RWPE1 (cell line): ENCODE measurements around the gene DDX1.

Experiments
- CTCF ChIA-PET: fragments of 350-600 bp; sonication (Branson Sonifier 250); formaldehyde crosslinking; extraction: SDS; loops from one replicate; lab custom pipeline; 2021; lab: Yijun Ruan, JAX
- POLR2A ChIA-PET: fragments of 400-600 bp; formaldehyde crosslinking; extraction: SDS; loops from one replicate; lab custom pipeline; 2020; ENCODE audit warnings: antibody characterized with exemption; ENCODE audit not compliant: low non-redundant PET; lab: Yijun Ruan, JAX
- DNase-seq: peaks from one replicate; pipeline ENCODE4 v3.0.0; 2012; ENCODE audit warnings: low spot score
- H3K27ac ChIP-seq: fragments of 450-650 bp; 2 replicates; pipeline ENCODE4 v1.5.1; 2017
- CTCF ChIP-seq: fragments of 450-650 bp; conservative IDR thresholded peaks from 2 replicates; pipeline ENCODE4 v1.5.1; 2017; ENCODE audit warnings: low read depth, mild to moderate bottlenecking

The DDX1 gene

DNA sequence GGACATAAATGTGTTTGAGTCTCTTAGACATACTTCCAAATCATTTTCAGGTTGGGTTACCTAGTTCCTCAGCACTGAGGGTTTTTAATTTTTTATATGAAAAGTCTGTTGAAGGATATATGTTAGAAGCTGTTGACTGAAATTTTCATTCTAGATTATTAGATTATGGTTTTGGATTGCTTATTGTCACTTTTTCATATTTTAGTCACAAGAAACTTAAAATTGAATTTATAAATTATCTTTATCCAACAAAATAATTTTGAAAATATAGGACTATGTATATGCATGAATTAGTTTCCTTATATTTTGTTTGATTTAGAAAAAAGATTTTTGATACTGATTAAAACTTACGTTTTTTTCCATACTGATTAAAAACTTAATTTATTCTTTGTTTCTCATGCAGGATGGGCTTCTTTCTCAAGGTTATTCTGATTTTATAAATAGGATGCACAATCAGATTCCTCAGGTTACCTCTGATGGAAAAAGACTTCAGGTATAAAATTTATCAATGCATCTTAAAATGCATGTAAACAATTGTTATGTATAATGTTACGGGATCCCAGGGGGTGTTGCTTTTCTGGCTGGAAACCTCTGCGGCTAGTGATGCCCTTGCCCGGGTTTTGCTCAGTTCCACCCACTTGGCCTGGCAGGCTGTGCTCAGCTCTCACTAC lies 26.2 kb downstream of the DDX1 start:
- POLR2A ChIA-PET, result no interaction called here
- H3K27ac ChIP-seq, result no peak overlapping the region
- CTCF ChIA-PET, result no interaction called here
- no peak for DNase-seq
- TF ChIP-seq CTCF, result no peak

DNA sequence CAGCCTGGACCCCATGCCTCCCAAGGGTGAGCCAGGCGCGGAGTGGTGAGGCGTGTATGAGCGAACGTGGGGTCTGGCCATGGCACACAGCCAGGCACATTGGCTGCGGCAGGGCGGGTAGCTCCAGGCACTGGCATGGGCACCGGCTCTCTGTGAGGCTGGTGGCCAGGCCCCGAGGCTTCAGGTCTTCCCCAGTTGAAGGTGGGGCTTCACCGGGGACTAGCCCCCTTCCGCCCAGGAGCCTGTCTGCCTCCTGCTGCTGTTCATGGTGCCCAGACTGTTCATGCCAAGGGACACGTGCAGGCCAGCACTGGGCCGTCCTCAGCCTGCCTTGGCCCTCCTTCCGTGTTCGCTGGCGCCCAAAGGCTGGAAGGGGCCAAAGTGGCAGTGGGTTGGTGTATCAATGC lies 26.8 kb downstream of the DDX1 start:
- ChIA-PET CTCF (no interaction called here), POLR2A (no interaction called here)
- no peak for DNase-seq
- TF ChIP-seq CTCF, result no peak
- no peak overlapping the region for H3K27ac ChIP-seq

GRCh38 chr2:15619076-15619475 lies 27.4 kb downstream of the DDX1 start:
- TF ChIP-seq CTCF, result no peak
- no peak for DNase-seq
- no peak overlapping the region for H3K27ac ChIP-seq
- POLR2A ChIA-PET, result no interaction called here
- CTCF ChIA-PET, result no interaction called here

DNA sequence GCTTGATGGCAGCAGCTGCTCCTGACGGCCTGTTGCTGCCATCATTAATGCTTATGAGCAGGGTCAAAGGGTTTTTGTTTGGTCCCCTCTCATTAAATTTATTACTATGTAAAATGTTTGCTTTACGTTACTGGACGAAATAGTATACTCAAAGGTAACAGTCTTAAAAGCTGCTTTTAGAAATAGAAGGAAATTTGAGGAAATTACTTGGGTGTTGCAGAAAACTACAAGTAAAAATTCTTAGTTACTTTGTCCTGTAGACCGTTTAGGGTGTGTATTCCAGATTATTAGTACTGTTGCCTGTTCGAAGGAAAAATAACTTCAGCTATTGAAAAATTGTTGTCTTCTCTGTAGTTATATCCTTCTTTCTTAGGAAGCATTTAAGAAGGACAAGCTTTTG lies 27.8 kb downstream of the DDX1 start:
- ChIA-PET CTCF (no interaction called here), POLR2A (no interaction called here)
- no peak for DNase-seq
- no peak overlapping the region for H3K27ac ChIP-seq
- TF ChIP-seq CTCF, result no peak

DNA sequence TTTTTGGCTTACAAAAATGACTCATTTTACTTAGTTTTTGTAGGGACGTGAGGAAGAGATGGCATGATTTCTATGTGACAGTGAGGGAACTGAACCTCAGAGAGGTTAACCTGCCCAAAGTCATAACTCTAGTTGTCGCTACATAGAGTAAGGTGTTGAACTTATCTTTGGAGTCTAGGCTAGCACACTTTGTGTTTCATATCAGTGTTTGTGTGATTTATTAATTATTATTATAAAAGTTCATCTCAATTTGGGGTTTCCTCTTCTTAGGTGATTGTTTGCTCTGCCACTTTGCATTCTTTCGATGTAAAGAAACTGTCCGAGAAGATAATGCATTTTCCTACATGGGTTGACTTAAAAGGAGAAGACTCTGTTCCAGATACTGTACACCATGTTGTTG lies 28.3 kb downstream of the DDX1 start:
- no peak overlapping the region for H3K27ac ChIP-seq
- no peak for DNase-seq
- no peak for TF ChIP-seq CTCF
- POLR2A ChIA-PET, result no interaction called here
- CTCF ChIA-PET, result no interaction called here

GRCh38 chr2:15620340-15620739 lies 28.7 kb downstream of the DDX1 start:
- CTCF ChIA-PET, result no interaction called here
- no peak for TF ChIP-seq CTCF
- H3K27ac ChIP-seq, result no peak overlapping the region
- POLR2A ChIA-PET, result no interaction called here
- DNase-seq, result no peak
